Measurements from ENCODE around the gene KIF15.
A peak's percentile ranks its signal among the peaks of the same experiment; 100 is the strongest.
"Not testable (repeated sequence)": the region's sequence is repeated elsewhere in the genome, so short reads cannot be mapped to it uniquely, and the experiment has no call there.

KIF15 gene

GRCh38 chr3:44816334-44816733, 54.7 kb downstream of the KIF15 start:
- not testable (repeated sequence) for DNase-seq (ENCODE audit: low read depth in 2 of 2)

- DNase-seq (ENCODE audit: low read depth in 2 of 2): not testable (repeated sequence)
These were observed 59.6 kb downstream of the KIF15 start for GRCh38 chr3:44821206-44821605.

- DNase-seq (ENCODE audit: low read depth in 2 of 2): no peak
These were observed 63.8 kb downstream of the KIF15 start for GRCh38 chr3:44825264-44825925.

GRCh38 chr3:44827196-44827595, 65.6 kb downstream of the KIF15 start:
- no peak for DNase-seq (ENCODE audit: low read depth in 2 of 2)

GRCh38 chr3:44831232-44831631, 69.6 kb downstream of the KIF15 start:
- no peak for DNase-seq (ENCODE audit: low read depth in 2 of 2)

GRCh38 chr3:44832032-44832431, 70.4 kb downstream of the KIF15 start:
- no peak for DNase-seq (ENCODE audit: low read depth in 2 of 2)

- DNase-seq (ENCODE audit: low read depth in 2 of 2): no peak
These were observed 71.4 kb downstream of the KIF15 start for GRCh38 chr3:44832965-44833364.

- no peak for DNase-seq (ENCODE audit: low read depth in 2 of 2)
These were observed 71.8 kb downstream of the KIF15 start for GRCh38 chr3:44833394-44833793.

- DNase-seq (ENCODE audit: low read depth in 2 of 2): no peak
These were observed 74.1 kb downstream of the KIF15 start for GRCh38 chr3:44835684-44836083.

GRCh38 chr3:44842376-44842775, 80.8 kb downstream of the KIF15 start:
- no peak for DNase-seq (ENCODE audit: low read depth in 2 of 2)

- DNase-seq (ENCODE audit: low read depth in 2 of 2): no peak
These were observed 84.2 kb downstream of the KIF15 start for GRCh38 chr3:44845528-44846520.

- no peak for DNase-seq (ENCODE audit: low read depth in 2 of 2)
These were observed 87.0 kb downstream of the KIF15 start for GRCh38 chr3:44848634-44849033.

GRCh38 chr3:44856663-44857062, 95.1 kb downstream of the KIF15 start:
- DNase-seq (ENCODE audit: low read depth in 2 of 2): not testable (repeated sequence)

GRCh38 chr3:44860117-44860516, 98.5 kb downstream of the KIF15 start:
- DNase-seq (ENCODE audit: low read depth in 2 of 2): no peak

- peak; percentile 77 to 81 for DNase-seq (ENCODE audit: low read depth in 2 of 2)
These were observed 100.0 kb downstream of the KIF15 start, which contains the start of gene TMEM42 for GRCh38 chr3:44861412-44862225. TSS of gene TMEM42 (plus strand) at chr3:44861912. CDS start at chr3:44861925, 13 bp downstream.

- DNase-seq (ENCODE audit: low read depth in 2 of 2): no peak
These were observed 100.6 kb downstream of the KIF15 start for GRCh38 chr3:44862226-44862637.

- DNase-seq (ENCODE audit: low read depth in 2 of 2): no peak
These were observed 103.9 kb downstream of the KIF15 start for GRCh38 chr3:44865272-44866035.

GRCh38 chr3:44867421-44868111, 106.0 kb downstream of the KIF15 start:
- no peak for DNase-seq (ENCODE audit: low read depth in 2 of 2)

GRCh38 chr3:44870375-44871061, 108.9 kb downstream of the KIF15 start:
- DNase-seq (ENCODE audit: low read depth in 2 of 2): no peak

- DNase-seq (ENCODE audit: low read depth in 2 of 2): no peak
These were observed 112.7 kb downstream of the KIF15 start, which contains the start of gene TGM4 for GRCh38 chr3:44874308-44874707. TSS of gene TGM4 (plus strand) at chr3:44874608. CDS start at chr3:44874679, 71 bp downstream.
